Endothelial cell of coronary artery (primary cell): ENCODE measurements around the gene ZBTB8A. TPM values are rescaled to one million over a fixed set of nuclear protein-coding genes. Genes with fewer than 3 reads are reported as not detected.

Experiments used
- total RNA-seq: library from RNA; depleted of rRNA; stranded (reverse); fragments of >200 nt; gene quantifications from 2 replicates; pipeline ENCODE4 v1.2.3, GENCODE V29; 2014

The ZBTB8A gene
- total RNA-seq, result 6.2 and 6.3 TPM in 2 replicates

GRCh38 chr1:32538887-32539583, at the start of gene ZBTB8A:
Gene ZBTB8A (plus strand): TSS chr1:32539427. CDS start chr1:32592932, 53,505 bp downstream.

DNA sequence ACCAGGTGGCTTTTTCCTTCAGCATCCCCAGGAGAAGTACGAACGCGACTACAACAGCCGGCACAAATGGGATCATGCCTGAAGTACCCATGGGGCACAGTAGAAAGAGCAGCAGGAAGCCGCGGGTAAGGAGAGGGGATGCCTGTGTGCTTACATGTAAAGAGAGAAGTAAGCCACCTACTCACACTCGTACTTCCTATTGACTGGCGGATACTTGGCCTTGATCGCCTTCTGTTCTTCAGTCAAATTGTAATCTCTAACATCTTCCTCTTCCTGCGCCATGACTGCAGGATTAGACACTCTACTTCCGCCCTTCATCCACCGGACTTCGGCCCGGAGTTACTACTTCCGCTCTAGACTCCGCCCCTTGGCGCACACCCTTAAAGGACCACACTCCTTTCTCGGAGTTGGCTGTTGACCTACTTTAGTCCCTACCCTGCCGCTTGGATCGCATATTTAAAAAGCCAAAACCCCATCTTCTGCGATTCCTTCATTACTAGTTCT, 111.1 kb downstream of the ZBTB8A start, which contains the start of gene ZBTB8OS:
Gene ZBTB8OS (minus strand): TSS at position 303 of the 504 bp plus-strand sequence. CDS start 21 bp downstream, at position 282.

DNA sequence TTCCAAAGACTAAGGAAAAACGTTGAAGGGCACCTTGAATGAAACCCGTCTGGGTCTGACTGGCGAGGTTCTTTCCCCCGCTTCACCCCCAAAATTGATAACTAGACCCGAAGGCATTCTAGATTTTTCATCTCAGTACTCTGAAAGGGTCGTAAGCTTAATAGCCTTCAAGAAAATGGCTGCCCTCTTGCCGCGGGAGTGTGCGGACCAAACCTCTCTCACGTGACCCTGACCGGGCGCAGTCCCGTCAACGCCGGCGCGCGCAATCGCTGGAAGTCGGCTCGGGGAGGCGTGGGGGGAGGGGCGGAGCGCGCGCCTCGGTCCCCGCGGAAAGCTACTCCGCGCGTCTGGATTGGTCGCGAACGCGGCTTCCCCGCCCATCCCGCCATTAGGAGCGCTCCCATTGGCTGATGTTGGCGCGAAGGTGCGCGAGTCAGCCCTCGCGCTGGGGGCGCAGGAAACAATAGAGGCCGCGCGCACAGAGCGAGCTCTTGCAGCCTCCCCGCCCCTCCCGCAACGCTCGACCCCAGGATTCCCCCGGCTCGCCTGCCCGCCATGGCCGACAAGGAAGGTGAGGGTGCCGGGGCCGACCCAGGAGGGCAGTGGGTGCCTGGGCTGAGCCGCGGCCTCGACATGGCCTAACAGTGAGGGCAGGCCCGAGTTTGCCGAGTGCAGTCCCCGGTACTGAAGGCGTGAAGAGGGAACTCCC, 111.7 kb downstream of the ZBTB8A start, which contains the start of gene RBBP4:
Gene RBBP4 (plus strand): TSS at position 457 of the 709 bp plus-strand sequence. CDS start 99 bp downstream, at position 556.

Other genes with a start within 250 kb of the ZBTB8A start
- 118 and 146 TPM in 2 replicates for gene HDAC1, start 247.3 kb upstream of the ZBTB8A start, total RNA-seq
- 76.6 and 108 TPM in 2 replicates for gene MARCKSL1, start 203.2 kb upstream of the ZBTB8A start, total RNA-seq
- 0.81 and 1.6 TPM in 2 replicates for gene FAM229A, start 176.9 kb upstream of the ZBTB8A start, total RNA-seq
- gene TSSK3, start 176.9 kb upstream of the ZBTB8A start, total RNA-seq, result 0.18 and 0.19 TPM in 2 replicates
- gene BSDC1, start 145.0 kb upstream of the ZBTB8A start, total RNA-seq, result 41.4 and 55.3 TPM in 2 replicates
- gene ZBTB8B, start 74.4 kb upstream of the ZBTB8A start, total RNA-seq, result under 0.01 TPM in 2 replicates
- gene ZBTB8OS, start 111.1 kb downstream of the ZBTB8A start, total RNA-seq, result 30.7 and 39.5 TPM in 2 replicates
- 118 and 143 TPM in 2 replicates for gene RBBP4, start 111.8 kb downstream of the ZBTB8A start, total RNA-seq
- gene SYNC, start 163.3 kb downstream of the ZBTB8A start, total RNA-seq, result 7.0 and 12.3 TPM in 2 replicates